HepG2 (cell line): ENCODE results near the gene SIRT7. TPM values are rescaled to one million over a fixed set of nuclear protein-coding genes. Genes with fewer than 3 reads are reported as not detected.

Source experiments
- EED ChIP-seq: sonication (generic); formaldehyde crosslinking; IDR thresholded peaks from 2 replicates; pipeline ENCODE4 v1.5.0; 2020; ENCODE audit warnings: mild to moderate bottlenecking, missing genetic modification reagents
- GABPB1 ChIP-seq: IDR thresholded peaks from 2 replicates; pipeline ENCODE4 v1.6.1; 2016; ENCODE audit warnings: mild to moderate bottlenecking, missing genetic modification reagents, moderate library complexity, missing compliant biosample characterization
- HINFP ChIP-seq: sonication (generic); formaldehyde crosslinking; IDR thresholded peaks from 2 replicates; pipeline ENCODE4 v1.4.0; 2020; ENCODE audit warnings: low read depth, mild to moderate bottlenecking, missing genetic modification reagents
- KLF12 ChIP-seq: sonication (generic); formaldehyde crosslinking; IDR thresholded peaks from 2 replicates; pipeline ENCODE4 v1.4.0; 2020; ENCODE audit warnings: missing genetic modification reagents, borderline replicate concordance
- MED13 ChIP-seq: sonication (generic); formaldehyde crosslinking; IDR thresholded peaks from 2 replicates; pipeline ENCODE4 v1.5.0; 2020; ENCODE audit warnings: missing genetic modification reagents
- SNAPC2 ChIP-seq: sonication (generic); formaldehyde crosslinking; IDR thresholded peaks from 2 replicates; pipeline ENCODE4 v1.8.1; 2022; ENCODE audit warnings: mild to moderate bottlenecking, missing genetic modification reagents
- ZC3H13 ChIP-seq: sonication (generic); formaldehyde crosslinking; IDR thresholded peaks from 2 replicates; pipeline ENCODE4 v1.8.1; 2023; ENCODE audit warnings: mild to moderate bottlenecking, missing genetic modification reagents, moderate library complexity
- ZNF121 ChIP-seq: sonication (generic); formaldehyde crosslinking; IDR thresholded peaks from 2 replicates; pipeline ENCODE4 v1.5.0; 2020; ENCODE audit warnings: mild to moderate bottlenecking, missing genetic modification reagents
- ZNF280B ChIP-seq: sonication (generic); formaldehyde crosslinking; IDR thresholded peaks from 2 replicates; pipeline ENCODE4 v1.5.0; 2020; ENCODE audit warnings: missing genetic modification reagents, mild to moderate bottlenecking, borderline replicate concordance
- ZNF607 ChIP-seq: sonication (generic); formaldehyde crosslinking; IDR thresholded peaks from 2 replicates; pipeline ENCODE4 v1.5.1; 2020; ENCODE audit warnings: missing genetic modification reagents, mild to moderate bottlenecking, borderline replicate concordance
- ZNF850 ChIP-seq: sonication (generic); formaldehyde crosslinking; conservative IDR thresholded peaks from 2 replicates; pipeline ENCODE4 v1.9.0; 2021; ENCODE audit warnings: mild to moderate bottlenecking, missing genetic modification reagents
- ZNF891 ChIP-seq: sonication (generic); formaldehyde crosslinking; IDR thresholded peaks from 2 replicates; pipeline ENCODE4 v1.5.0; 2020; ENCODE audit warnings: mild to moderate bottlenecking, missing genetic modification reagents
- ZSCAN22 ChIP-seq: sonication (generic); formaldehyde crosslinking; IDR thresholded peaks from 2 replicates; pipeline ENCODE4 v1.4.0; 2020; ENCODE audit warnings: mild to moderate bottlenecking, missing genetic modification reagents
- polyA plus RNA-seq, 8 experiments: library from polyadenylated mRNA; depleted of rRNA in 3 of 8; stranded (reverse) in 7 of 8; unstranded in 1 of 8; fragments of >200 nt; fragmentation: Illumina TruSeq in 4 of 8; extraction: Trizol in 4 of 8; gene quantifications; 2 replicates each; pipeline versions ENCODE4 v1.2.1 to v1.2.3, GENCODE V29; 2011 to 2016; ENCODE audit warnings: low read depth in 4 of 8, missing spikeins in 1 of 8, mixed read lengths in 1 of 8; ENCODE audit not compliant: insufficient read depth in 1 of 8
- total RNA-seq, 5 experiments: library from RNA; depleted of rRNA; stranded (reverse); fragments of >200 nt; fragmentation: Illumina TruSeq; extraction: Trizol; gene quantifications; 2 replicates each; pipeline ENCODE4 v1.2.3, GENCODE V29; 2016; ENCODE audit warnings: low read depth in 1 of 5
- TF ChIP-seq, protein P1 (sequence below): IDR thresholded peaks from 2 replicates; pipeline ENCODE4 v1.6.1; 2016; ENCODE audit warnings: missing compliant biosample characterization, missing genetic modification reagents, borderline replicate concordance
- TF ChIP-seq, protein P2 (sequence below): sonication (generic); formaldehyde crosslinking; IDR thresholded peaks from 2 replicates; pipeline ENCODE4 v1.5.1; 2020; ENCODE audit warnings: mild to moderate bottlenecking, missing genetic modification reagents, moderate library complexity
- TF ChIP-seq, protein P3 (sequence below): sonication (generic); formaldehyde crosslinking; IDR thresholded peaks from 2 replicates; pipeline ENCODE4 v1.9.0; 2021; ENCODE audit warnings: mild to moderate bottlenecking, missing genetic modification reagents

Gene SIRT7
- total and polyA plus RNA-seq, 2 of the 13 experiments (the other 11 are each of a cell fraction or from before 2014, with no cell fraction given): 8.3 to 24.8 TPM

GRCh38 chr17:81932333-81932983 lies 14.5 kb upstream of the SIRT7 start (continued):
- no peak for TF ChIP-seq EED (CRISPR knock-in tag)
- no peak for TF ChIP-seq MED13
- TF ChIP-seq, protein P1, sequence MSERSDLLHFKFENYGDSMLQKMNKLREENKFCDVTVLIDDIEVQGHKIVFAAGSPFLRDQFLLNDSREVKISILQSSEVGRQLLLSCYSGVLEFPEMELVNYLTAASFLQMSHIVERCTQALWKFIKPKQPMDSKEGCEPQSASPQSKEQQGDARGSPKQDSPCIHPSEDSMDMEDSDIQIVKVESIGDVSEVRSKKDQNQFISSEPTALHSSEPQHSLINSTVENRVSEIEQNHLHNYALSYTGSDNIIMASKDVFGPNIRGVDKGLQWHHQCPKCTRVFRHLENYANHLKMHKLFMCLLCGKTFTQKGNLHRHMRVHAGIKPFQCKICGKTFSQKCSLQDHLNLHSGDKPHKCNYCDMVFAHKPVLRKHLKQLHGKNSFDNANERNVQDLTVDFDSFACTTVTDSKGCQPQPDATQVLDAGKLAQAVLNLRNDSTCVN: no peak
- TF ChIP-seq GABPB1: 0 out of 2 replicates have a peak, but pooled peaks have one; percentile 17
- TF ChIP-seq ZC3H13 (CRISPR knock-in tag): peak; percentile 72; the same call in 1 of the 2 replicates
- TF ChIP-seq ZNF121: no peak
- TF ChIP-seq ZNF280B (CRISPR knock-in tag): no peak
- TF ChIP-seq, protein P2, sequence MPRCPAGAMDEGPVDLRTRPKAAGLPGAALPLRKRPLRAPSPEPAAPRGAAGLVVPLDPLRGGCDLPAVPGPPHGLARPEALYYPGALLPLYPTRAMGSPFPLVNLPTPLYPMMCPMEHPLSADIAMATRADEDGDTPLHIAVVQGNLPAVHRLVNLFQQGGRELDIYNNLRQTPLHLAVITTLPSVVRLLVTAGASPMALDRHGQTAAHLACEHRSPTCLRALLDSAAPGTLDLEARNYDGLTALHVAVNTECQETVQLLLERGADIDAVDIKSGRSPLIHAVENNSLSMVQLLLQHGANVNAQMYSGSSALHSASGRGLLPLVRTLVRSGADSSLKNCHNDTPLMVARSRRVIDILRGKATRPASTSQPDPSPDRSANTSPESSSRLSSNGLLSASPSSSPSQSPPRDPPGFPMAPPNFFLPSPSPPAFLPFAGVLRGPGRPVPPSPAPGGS: no peak
- no peak for TF ChIP-seq SNAPC2 (CRISPR knock-in tag)
- no peak for TF ChIP-seq ZNF891 (CRISPR knock-in tag)
- no peak for TF ChIP-seq ZNF850 (CRISPR knock-in tag)
- TF ChIP-seq, protein P3, sequence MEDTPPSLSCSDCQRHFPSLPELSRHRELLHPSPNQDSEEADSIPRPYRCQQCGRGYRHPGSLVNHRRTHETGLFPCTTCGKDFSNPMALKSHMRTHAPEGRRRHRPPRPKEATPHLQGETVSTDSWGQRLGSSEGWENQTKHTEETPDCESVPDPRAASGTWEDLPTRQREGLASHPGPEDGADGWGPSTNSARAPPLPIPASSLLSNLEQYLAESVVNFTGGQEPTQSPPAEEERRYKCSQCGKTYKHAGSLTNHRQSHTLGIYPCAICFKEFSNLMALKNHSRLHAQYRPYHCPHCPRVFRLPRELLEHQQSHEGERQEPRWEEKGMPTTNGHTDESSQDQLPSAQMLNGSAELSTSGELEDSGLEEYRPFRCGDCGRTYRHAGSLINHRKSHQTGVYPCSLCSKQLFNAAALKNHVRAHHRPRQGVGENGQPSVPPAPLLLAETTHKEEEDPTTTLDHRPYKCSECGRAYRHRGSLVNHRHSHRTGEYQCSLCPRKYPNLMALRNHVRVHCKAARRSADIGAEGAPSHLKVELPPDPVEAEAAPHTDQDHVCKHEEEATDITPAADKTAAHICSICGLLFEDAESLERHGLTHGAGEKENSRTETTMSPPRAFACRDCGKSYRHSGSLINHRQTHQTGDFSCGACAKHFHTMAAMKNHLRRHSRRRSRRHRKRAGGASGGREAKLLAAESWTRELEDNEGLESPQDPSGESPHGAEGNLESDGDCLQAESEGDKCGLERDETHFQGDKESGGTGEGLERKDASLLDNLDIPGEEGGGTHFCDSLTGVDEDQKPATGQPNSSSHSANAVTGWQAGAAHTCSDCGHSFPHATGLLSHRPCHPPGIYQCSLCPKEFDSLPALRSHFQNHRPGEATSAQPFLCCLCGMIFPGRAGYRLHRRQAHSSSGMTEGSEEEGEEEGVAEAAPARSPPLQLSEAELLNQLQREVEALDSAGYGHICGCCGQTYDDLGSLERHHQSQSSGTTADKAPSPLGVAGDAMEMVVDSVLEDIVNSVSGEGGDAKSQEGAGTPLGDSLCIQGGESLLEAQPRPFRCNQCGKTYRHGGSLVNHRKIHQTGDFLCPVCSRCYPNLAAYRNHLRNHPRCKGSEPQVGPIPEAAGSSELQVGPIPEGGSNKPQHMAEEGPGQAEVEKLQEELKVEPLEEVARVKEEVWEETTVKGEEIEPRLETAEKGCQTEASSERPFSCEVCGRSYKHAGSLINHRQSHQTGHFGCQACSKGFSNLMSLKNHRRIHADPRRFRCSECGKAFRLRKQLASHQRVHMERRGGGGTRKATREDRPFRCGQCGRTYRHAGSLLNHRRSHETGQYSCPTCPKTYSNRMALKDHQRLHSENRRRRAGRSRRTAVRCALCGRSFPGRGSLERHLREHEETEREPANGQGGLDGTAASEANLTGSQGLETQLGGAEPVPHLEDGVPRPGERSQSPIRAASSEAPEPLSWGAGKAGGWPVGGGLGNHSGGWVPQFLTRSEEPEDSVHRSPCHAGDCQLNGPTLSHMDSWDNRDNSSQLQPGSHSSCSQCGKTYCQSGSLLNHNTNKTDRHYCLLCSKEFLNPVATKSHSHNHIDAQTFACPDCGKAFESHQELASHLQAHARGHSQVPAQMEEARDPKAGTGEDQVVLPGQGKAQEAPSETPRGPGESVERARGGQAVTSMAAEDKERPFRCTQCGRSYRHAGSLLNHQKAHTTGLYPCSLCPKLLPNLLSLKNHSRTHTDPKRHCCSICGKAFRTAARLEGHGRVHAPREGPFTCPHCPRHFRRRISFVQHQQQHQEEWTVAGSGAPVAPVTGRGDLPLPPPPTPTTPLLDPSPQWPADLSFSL: peak; percentile 10; the same call in 1 of the 2 replicates
- TF ChIP-seq KLF12: no peak
- TF ChIP-seq ZSCAN22 (CRISPR knock-in tag): no peak
- TF ChIP-seq ZNF607 (CRISPR knock-in tag): no peak
- no peak for TF ChIP-seq HINFP (CRISPR knock-in tag)
